Neural cell (in vitro differentiated cells): ENCODE data around the gene COL25A1.

Source experiments
- CTCF ChIP-seq: fragments of 450-650 bp; IDR thresholded peaks from 2 replicates; pipeline ENCODE4 v1.5.1; 2014; ENCODE audit warnings: antibody characterized with exemption, mild to moderate bottlenecking, moderate library complexity; ENCODE audit not compliant: poor library complexity, severe bottlenecking
- EP300 ChIP-seq: fragments of 450-650 bp; conservative IDR thresholded peaks from 2 replicates; pipeline ENCODE4 v1.6.1; 2014; ENCODE audit warnings: antibody characterized with exemption, mild to moderate bottlenecking, moderate library complexity; ENCODE audit not compliant: poor library complexity, severe bottlenecking
- EZH2 ChIP-seq: fragments of 200-600, 300-800 bp; shearing (Covaris generic), sonication (generic); IDR thresholded peaks from 2 replicates; pipeline ENCODE4 v1.6.1; 2014; ENCODE audit warnings: antibody characterized with exemption, low read length, borderline replicate concordance, mild to moderate bottlenecking; ENCODE audit not compliant: insufficient read depth, poor library complexity, severe bottlenecking
- REST ChIP-seq: IDR thresholded peaks from 2 replicates; pipeline ENCODE4 v1.6.1; 2012; ENCODE audit warnings: borderline replicate concordance

- TF ChIP-seq CTCF (no peak), EP300 (no peak), REST (no peak), EZH2 (no peak)
Measured at GRCh38 chr4:109185548-109185947, 116.9 kb downstream of the COL25A1 start.
